Gastroesophageal sphincter (tissue), 3 donors: ENCODE results near the gene PRR19.

Experiments
- CTCF ChIP-seq, 4 experiments: fragments of 200-600 bp in 2 of 4; fragments of 450-650 bp in 2 of 4; sonication (generic) in 1 of 4; IDR thresholded peaks; one replicate each; pipeline ENCODE4 v1.5.1; 2017 to 2019; ENCODE audit warnings: antibody characterized with exemption in 4 of 4, mild to moderate bottlenecking in 2 of 4, moderate library complexity in 2 of 4
- POLR2A ChIP-seq, 2 donors: fragments of 450-650 bp; IDR thresholded peaks; one replicate each; pipeline ENCODE4 v1.6.1; 2017; ENCODE audit warnings: antibody characterized with exemption in 2 of 2, mild to moderate bottlenecking in 2 of 2, moderate library complexity in 1 of 2
- POLR2AphosphoS5 ChIP-seq: sonication (generic); formaldehyde crosslinking; IDR thresholded peaks from one replicate; pipeline ENCODE4 v1.6.1; 2017; ENCODE audit warnings: antibody characterized with exemption

GRCh38 chr19:42275103-42275502, 26.8 kb upstream of the PRR19 start:
- no peak for TF ChIP-seq POLR2A (IDR thresholded peaks at IDR 0.05)
- no peak for TF ChIP-seq POLR2AphosphoS5
- TF ChIP-seq CTCF (IDR thresholded peaks at IDR 0.05): no peak
